CD4-positive, alpha-beta memory T cell (primary cell): ENCODE measurements around the gene SNAP47. TPM values are rescaled to one million over a fixed set of nuclear protein-coding genes. Genes with fewer than 3 reads are reported as not detected.

Experiments used
- CTCF ChIA-PET: fragments of 350-600 bp; sonication (Branson Sonifier 250); formaldehyde crosslinking; loops from one replicate; lab custom pipeline; 2021; ENCODE audit warnings: inconsistent platforms; ENCODE audit not compliant: partially characterized antibody; lab: Charles Lee
- POLR2A ChIA-PET: fragments of 350-600 bp; sonication (Branson Sonifier 250); formaldehyde crosslinking; loops from one replicate; lab custom pipeline; 2021; ENCODE audit not compliant: partially characterized antibody; lab: Charles Lee
- DNase-seq, 5 donors: peaks; one replicate each; pipeline versions ENCODE4 v3.0.0 to v3.0.0-alpha.2; 2020 to 2022; ENCODE audit warnings: mixed read lengths in 1 of 5
- H3K27ac ChIP-seq: one replicate; pipeline ENCODE4 v1.7.0; 2013; ENCODE audit warnings: low read depth, low read length
- H3K27me3 ChIP-seq: 2 replicates; pipeline ENCODE4 v1.7.0; 2013; ENCODE audit warnings: mild to moderate bottlenecking, low read length, moderate library complexity; ENCODE audit not compliant: insufficient read depth
- H3K36me3 ChIP-seq: 2 replicates; pipeline ENCODE4 v1.7.0; 2013; ENCODE audit warnings: mild to moderate bottlenecking, low read length, moderate library complexity; ENCODE audit not compliant: insufficient read depth
- H3K4me1 ChIP-seq: 2 replicates; pipeline ENCODE4 v1.7.0; 2013; ENCODE audit warnings: mild to moderate bottlenecking, low read length, moderate library complexity; ENCODE audit not compliant: insufficient read depth
- H3K4me3 ChIP-seq, 2 donors: one replicate each; pipeline ENCODE4 v1.7.0; 2013; ENCODE audit warnings: low read length in 2 of 2, mild to moderate bottlenecking in 1 of 2
- H3K9me3 ChIP-seq, 2 donors: one replicate each; pipeline ENCODE4 v1.7.0; 2013; ENCODE audit warnings: low read length in 2 of 2, control low read depth in 1 of 2; ENCODE audit not compliant: control insufficient read depth in 1 of 2
- H3K27ac Mint-ChIP-seq, 7 donors: one replicate each; pipeline ENCODE4 v1.8.0; 2020 to 2021; ENCODE audit warnings: mixed read lengths in 7 of 7, mild to moderate bottlenecking in 6 of 7, inconsistent platforms in 3 of 7, moderate library complexity in 3 of 7
- H3K27me3 Mint-ChIP-seq, 2 donors: one replicate each; pipeline ENCODE4 v1.8.0; 2020 to 2021; ENCODE audit warnings: mixed read lengths in 2 of 2
- H3K36me3 Mint-ChIP-seq, 2 donors: one replicate each; pipeline ENCODE4 v1.8.0; 2020 to 2021; ENCODE audit warnings: mixed read lengths in 2 of 2, inconsistent platforms in 1 of 2, mild to moderate bottlenecking in 1 of 2
- H3K4me1 Mint-ChIP-seq, 4 donors: one replicate each; pipeline ENCODE4 v1.8.0; 2020 to 2021; ENCODE audit warnings: mixed read lengths in 4 of 4, mild to moderate bottlenecking in 1 of 4
- H3K4me3 Mint-ChIP-seq, 8 donors: one replicate each; pipeline ENCODE4 v1.8.0; 2020 to 2021; ENCODE audit warnings: mixed read lengths in 8 of 8, mild to moderate bottlenecking in 7 of 8, moderate library complexity in 6 of 8, inconsistent platforms in 3 of 8
- H3K9me3 Mint-ChIP-seq, 8 donors: one replicate each; pipeline ENCODE4 v1.8.0; 2020 to 2021; ENCODE audit warnings: mixed read lengths in 8 of 8, mild to moderate bottlenecking in 5 of 8, inconsistent platforms in 3 of 8, moderate library complexity in 1 of 8
- intact Hi-C: fragments of 100-400 bp; cut with micrococcal nuclease; formaldehyde crosslinking; loops from one replicate; pipeline ENCODE4 v1.15.1; 2023
- polyA plus RNA-seq, 2 donors: library from polyadenylated mRNA; unstranded; fragments of 300-500 nt; fragmentation: Illumina TruSeq; gene quantifications; one replicate each; pipeline ENCODE4 v1.2.3, GENCODE V29; 2021
- total RNA-seq, 2 experiments: library from RNA; stranded (reverse); gene quantifications; one replicate each; pipeline ENCODE4 v1.2.3, GENCODE V29; 2021

SNAP47 gene
- total and polyA plus RNA-seq, 4 experiments from 2014 or later: 27.0 to 53.6 (median 38.5) TPM

DNA sequence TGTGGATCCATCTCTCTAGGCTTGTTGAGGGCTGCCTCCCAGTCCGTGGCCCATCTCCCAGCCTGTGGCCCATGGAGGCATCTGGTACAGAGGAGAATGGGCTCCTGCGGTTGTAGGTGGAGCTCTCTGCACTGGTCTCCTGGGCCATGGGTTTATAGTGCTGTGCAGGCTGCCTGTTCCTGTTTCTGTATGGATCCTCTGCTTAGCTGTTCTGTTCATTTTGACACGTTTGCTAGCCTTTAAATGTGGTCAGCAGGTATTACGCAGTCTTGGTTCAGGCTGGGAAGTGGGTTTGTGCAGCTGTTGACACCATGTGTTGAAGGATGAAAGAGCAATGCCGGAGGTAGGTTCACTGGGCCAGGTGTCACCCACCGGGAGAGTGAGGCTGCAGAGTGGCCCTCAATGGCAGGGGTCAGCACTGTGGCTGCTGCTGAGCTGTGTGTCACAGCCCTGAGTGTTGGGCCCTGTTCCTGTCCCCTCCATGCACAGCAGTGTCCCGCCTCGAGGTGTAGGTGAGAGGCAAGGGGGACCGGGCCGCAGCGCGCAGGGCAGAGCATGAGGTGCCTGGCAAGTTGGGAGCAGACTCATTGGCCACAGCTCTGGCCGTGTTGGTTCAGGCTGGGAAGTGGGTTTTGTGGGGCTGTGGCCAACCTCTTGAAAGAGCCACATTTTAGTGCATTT is 39.0 kb downstream of the SNAP47 start:
- Mint-ChIP-seq H3K4me1 (peaks cover 17 to 39% (median 24%) of the 10 kb centered on the region in 4 donors), H3K27ac (peak overlapping the region; percentile 51 to 96 (median 93)), H3K27me3 (no peaks in the 10 kb centered on the region), H3K9me3 (no peaks in the 10 kb centered on the region), H3K4me3 (peak overlapping the region; percentile 3 to 84 (median 60)), H3K36me3 (peaks cover 11 to 27% of the 10 kb centered on the region in 2 donors)
- ChIA-PET POLR2A (interaction anchor here (1.2 to 4.8 kb wide), 4 partner anchors 8 to 111 kb away, joined by 4 to 38 read pairs (median 10); no protein-coding TSS in a partner anchor), CTCF (interaction anchor here (0.7 to 1.9 kb wide), 3 partner anchors 8 to 14 kb away, joined by 3 to 4 read pairs (median 3); no protein-coding TSS in a partner anchor)
- H3K36me3 ChIP-seq: no peaks in the 10 kb centered on the region
- peaks cover 25% of the 10 kb centered on the region for H3K4me1 ChIP-seq
- no peaks in the 10 kb centered on the region for H3K9me3 ChIP-seq
- peak; percentile 59 to 74 (median 66) for DNase-seq
- H3K4me3 ChIP-seq: no peak overlapping the region
- no peaks in the 10 kb centered on the region for H3K27me3 ChIP-seq
- intact Hi-C loops: no loop called here
- no peak overlapping the region for H3K27ac ChIP-seq

- Histone ChIP-seq H3K9me3 (no peaks in the 10 kb centered on the region), H3K27ac (no peak overlapping the region), H3K4me3 (no peak overlapping the region), H3K27me3 (no peaks in the 10 kb centered on the region), H3K36me3 (no peaks in the 10 kb centered on the region), H3K4me1 (peaks cover 25% of the 10 kb centered on the region)
- H3K36me3 Mint-ChIP-seq: peaks cover 11 to 30% of the 10 kb centered on the region in 2 donors
- POLR2A ChIA-PET: interaction anchor here (0.7 to 4.8 kb wide), 5 partner anchors 9 to 173 kb away, joined by 3 to 38 read pairs (median 4); partner anchors contain the start of gene WNT9A
- H3K9me3 Mint-ChIP-seq: no peaks in the 10 kb centered on the region
- no peak overlapping the region for H3K4me3 Mint-ChIP-seq
- no peak for DNase-seq
- CTCF ChIA-PET: interaction anchor here (1.0 to 1.9 kb wide), 2 partner anchors 9 to 13 kb away, joined by 3 to 4 read pairs; no protein-coding TSS in a partner anchor
- peak overlapping the region in 2 of 7 donors; percentile 51 to 94 for H3K27ac Mint-ChIP-seq
- H3K4me1 Mint-ChIP-seq: peaks cover 17 to 39% (median 24%) of the 10 kb centered on the region in 4 donors
- H3K27me3 Mint-ChIP-seq: no peaks in the 10 kb centered on the region
- intact Hi-C loops: no loop called here
Measured at GRCh38 chr1:227774821-227775661, 39.8 kb downstream of the SNAP47 start.

DNA sequence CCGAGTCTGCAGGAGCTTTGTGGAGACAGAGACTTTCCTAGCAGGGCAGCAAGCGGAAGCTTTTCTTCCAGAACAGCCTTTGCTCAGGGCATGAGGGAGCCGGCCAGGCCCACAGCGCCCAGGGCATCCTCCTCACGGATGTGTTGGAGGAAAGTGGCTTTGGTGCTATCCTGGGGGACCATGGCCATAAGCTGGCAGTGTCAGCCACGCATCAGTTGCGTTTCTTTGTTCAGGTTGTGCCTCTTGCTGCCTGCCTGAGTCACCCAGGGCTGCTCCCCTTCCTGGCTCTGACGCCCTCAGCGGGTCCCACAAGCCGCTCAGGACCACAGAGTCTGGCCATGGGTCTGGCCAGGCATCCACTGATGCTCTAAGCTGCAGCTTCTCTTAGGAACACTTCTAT is 40.6 kb downstream of the SNAP47 start:
- H3K4me1 ChIP-seq: peaks cover 25% of the 10 kb centered on the region
- H3K27ac ChIP-seq: no peak overlapping the region
- DNase-seq: no peak
- H3K9me3 ChIP-seq: no peaks in the 10 kb centered on the region
- no peak overlapping the region for H3K4me3 ChIP-seq
- H3K9me3 Mint-ChIP-seq: no peaks in the 10 kb centered on the region
- H3K27me3 ChIP-seq: no peaks in the 10 kb centered on the region
- H3K4me1 Mint-ChIP-seq: peaks cover 17 to 34% (median 24%) of the 10 kb centered on the region in 4 donors
- POLR2A ChIA-PET: interaction anchor here (2.5 to 4.8 kb wide), 2 partner anchors 9 to 12 kb away, joined by 9 to 38 read pairs; no protein-coding TSS in a partner anchor
- H3K36me3 Mint-ChIP-seq: peaks cover 11 to 32% of the 10 kb centered on the region in 2 donors
- CTCF ChIA-PET: interaction anchor here (1.9 kb wide), 1 partner anchor 10 kb away, joined by 4 read pairs; no protein-coding TSS in a partner anchor
- intact Hi-C loops: no loop called here
- H3K27me3 Mint-ChIP-seq: no peaks in the 10 kb centered on the region
- H3K27ac Mint-ChIP-seq: peak overlapping the region in 1 of 7 donors; percentile 57
- H3K36me3 ChIP-seq: no peaks in the 10 kb centered on the region
- H3K4me3 Mint-ChIP-seq: no peak overlapping the region

DNA sequence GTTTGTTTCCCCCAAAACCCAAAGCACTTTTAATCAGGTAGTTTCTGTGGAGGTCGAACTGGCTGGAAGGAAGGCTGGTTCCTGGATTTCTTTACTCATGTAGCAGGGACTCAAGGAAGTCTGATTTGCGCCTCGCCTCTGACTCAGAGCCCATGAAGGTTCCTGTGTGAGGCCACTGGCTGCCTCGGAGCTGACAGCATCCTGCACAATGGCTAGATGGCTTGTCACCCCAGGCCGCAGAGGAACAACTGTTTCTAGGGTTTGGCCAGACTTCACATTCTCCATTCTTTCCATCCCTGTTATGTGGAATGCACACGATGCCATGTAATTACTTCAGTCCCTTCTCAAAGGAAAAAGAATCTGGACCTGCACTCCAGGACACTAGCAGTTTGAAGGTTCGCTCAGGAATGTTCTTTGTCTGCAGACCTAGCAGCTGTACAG is 41.1 kb downstream of the SNAP47 start:
- Mint-ChIP-seq H3K27me3 (no peaks in the 10 kb centered on the region), H3K27ac (peak overlapping the region in 2 of 7 donors; percentile 57 to 65), H3K4me1 (peaks cover 17 to 34% (median 24%) of the 10 kb centered on the region in 4 donors), H3K4me3 (no peak overlapping the region), H3K36me3 (peaks cover 11 to 32% of the 10 kb centered on the region in 2 donors), H3K9me3 (no peaks in the 10 kb centered on the region)
- CTCF ChIA-PET: interaction anchor here (1.9 kb wide), 1 partner anchor 10 kb away, joined by 4 read pairs; no protein-coding TSS in a partner anchor
- intact Hi-C loops: no loop called here
- H3K36me3 ChIP-seq: no peaks in the 10 kb centered on the region
- no peak for DNase-seq
- no peak overlapping the region for H3K27ac ChIP-seq
- no peaks in the 10 kb centered on the region for H3K9me3 ChIP-seq
- POLR2A ChIA-PET: interaction anchor here (2.5 to 4.8 kb wide), 2 partner anchors 10 to 12 kb away, joined by 9 to 38 read pairs; no protein-coding TSS in a partner anchor
- H3K27me3 ChIP-seq: no peaks in the 10 kb centered on the region
- H3K4me3 ChIP-seq: no peak overlapping the region
- peaks cover 25% of the 10 kb centered on the region for H3K4me1 ChIP-seq

- H3K27ac Mint-ChIP-seq: peak overlapping the region in 1 of 7 donors; percentile 8
- CTCF ChIA-PET: interaction anchor here (0.6 kb wide), 1 partner anchor 222 kb away, joined by 3 read pairs; no protein-coding TSS in a partner anchor
- H3K36me3 Mint-ChIP-seq: peaks cover 10 to 32% of the 10 kb centered on the region in 2 donors
- no peaks in the 10 kb centered on the region for H3K9me3 Mint-ChIP-seq
- Histone ChIP-seq H3K36me3 (no peaks in the 10 kb centered on the region), H3K4me1 (peaks cover 25% of the 10 kb centered on the region), H3K9me3 (no peaks in the 10 kb centered on the region), H3K27ac (no peak overlapping the region), H3K27me3 (no peaks in the 10 kb centered on the region), H3K4me3 (no peak overlapping the region)
- no peak overlapping the region for H3K4me3 Mint-ChIP-seq
- H3K27me3 Mint-ChIP-seq: no peaks in the 10 kb centered on the region
- intact Hi-C loops: no loop called here
- no peak for DNase-seq
- POLR2A ChIA-PET: no interaction called here
- peaks cover 17 to 34% (median 24%) of the 10 kb centered on the region in 4 donors for H3K4me1 Mint-ChIP-seq
Measured at GRCh38 chr1:227777156-227777555, 41.9 kb downstream of the SNAP47 start.

GRCh38 chr1:227777646-227778045 is 42.4 kb downstream of the SNAP47 start:
- Histone ChIP-seq H3K4me3 (no peak overlapping the region), H3K4me1 (peaks cover 21% of the 10 kb centered on the region), H3K9me3 (no peaks in the 10 kb centered on the region), H3K36me3 (no peaks in the 10 kb centered on the region), H3K27me3 (no peaks in the 10 kb centered on the region), H3K27ac (no peak overlapping the region)
- Mint-ChIP-seq H3K27me3 (no peaks in the 10 kb centered on the region), H3K9me3 (no peaks in the 10 kb centered on the region), H3K4me3 (no peak overlapping the region), H3K4me1 (peaks cover 13 to 29% (median 21%) of the 10 kb centered on the region in 4 donors), H3K27ac (peak overlapping the region in 1 of 7 donors; percentile 15), H3K36me3 (peaks cover 5 to 29% of the 10 kb centered on the region in 2 donors)
- CTCF ChIA-PET: interaction anchor here (0.6 to 2.8 kb wide), 2 partner anchors 15 to 222 kb away, joined by 3 to 11 read pairs; no protein-coding TSS in a partner anchor
- intact Hi-C loops: no loop called here
- POLR2A ChIA-PET: no interaction called here
- DNase-seq: no peak
